ENCODE measurements around the gene SIGLEC8.
"Not testable (repeated sequence)": the region's sequence is repeated elsewhere in the genome, so short reads cannot be mapped to it uniquely, and the experiment has no call there.

The SIGLEC8 gene

GRCh38 chr19:51458051-51458645, at the start of gene SIGLEC8:
SIGLEC8 (minus strand) TSS chr19:51458454; CDS start chr19:51458387, 67 bp downstream.
- no peak for DNase-seq

DNA sequence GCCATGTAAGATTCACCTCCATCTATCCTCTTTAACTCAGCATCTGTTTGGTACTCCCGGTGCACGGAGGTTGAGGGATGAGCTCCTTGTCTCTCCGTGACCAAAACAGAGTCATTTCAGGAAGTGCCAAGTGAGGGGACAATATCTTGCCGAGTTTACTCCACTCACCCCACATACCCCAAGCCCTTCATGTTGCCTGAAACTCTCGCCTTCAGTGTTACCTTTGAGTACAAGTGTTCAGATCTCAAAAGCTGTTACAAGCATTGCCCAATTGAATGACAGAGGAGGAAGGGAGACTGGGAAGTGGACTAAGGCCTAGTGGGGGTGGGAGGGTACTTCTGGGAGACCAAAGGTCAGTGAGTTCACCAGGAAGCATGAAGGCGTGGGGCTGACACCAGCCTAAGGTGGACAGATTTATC, 49.4 kb upstream of the SIGLEC8 start:
- DNase-seq = no peak

DNA sequence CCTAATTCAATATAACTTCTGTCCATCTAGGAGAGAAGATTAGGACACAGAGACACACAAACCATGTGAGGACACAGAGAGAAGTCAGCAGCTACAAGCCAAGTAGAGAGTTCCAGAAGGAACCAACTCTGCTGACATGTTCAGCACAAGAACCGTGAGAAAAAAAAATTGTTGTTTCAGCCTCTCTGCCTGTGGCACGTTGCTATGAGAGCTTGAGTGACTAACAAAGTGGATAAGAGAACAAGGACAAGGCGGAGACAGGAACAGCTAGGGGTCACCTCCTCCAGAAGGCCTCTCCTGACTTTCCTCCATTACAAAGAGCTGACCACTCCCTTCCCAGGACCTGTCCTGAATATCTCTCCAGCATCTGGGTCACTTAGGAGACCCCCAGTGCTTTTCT, 48.9 kb upstream of the SIGLEC8 start:
- no peak for DNase-seq

DNA sequence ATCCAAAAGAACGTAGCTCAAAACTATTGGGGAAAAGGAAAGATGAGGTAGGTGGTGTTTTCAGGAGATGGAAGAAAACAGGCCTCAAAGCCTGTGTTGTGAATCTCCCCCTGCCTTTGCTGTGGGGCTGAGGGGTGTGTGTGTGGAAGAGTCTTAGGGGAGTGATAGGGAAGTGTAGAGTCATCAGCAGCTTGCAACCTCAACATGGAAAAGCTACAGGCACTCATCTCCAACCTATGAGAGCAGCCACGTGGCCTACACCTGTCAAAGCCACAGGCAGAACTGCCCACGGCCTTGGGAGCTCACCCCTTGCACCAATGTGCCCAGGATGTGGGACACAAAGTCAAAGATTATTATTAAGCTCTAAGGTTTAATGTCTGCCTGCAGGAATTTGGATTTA, 47.6 kb upstream of the SIGLEC8 start:
- no peak for DNase-seq

GRCh38 chr19:51503896-51504295, 45.6 kb upstream of the SIGLEC8 start:
- DNase-seq = no peak

DNA sequence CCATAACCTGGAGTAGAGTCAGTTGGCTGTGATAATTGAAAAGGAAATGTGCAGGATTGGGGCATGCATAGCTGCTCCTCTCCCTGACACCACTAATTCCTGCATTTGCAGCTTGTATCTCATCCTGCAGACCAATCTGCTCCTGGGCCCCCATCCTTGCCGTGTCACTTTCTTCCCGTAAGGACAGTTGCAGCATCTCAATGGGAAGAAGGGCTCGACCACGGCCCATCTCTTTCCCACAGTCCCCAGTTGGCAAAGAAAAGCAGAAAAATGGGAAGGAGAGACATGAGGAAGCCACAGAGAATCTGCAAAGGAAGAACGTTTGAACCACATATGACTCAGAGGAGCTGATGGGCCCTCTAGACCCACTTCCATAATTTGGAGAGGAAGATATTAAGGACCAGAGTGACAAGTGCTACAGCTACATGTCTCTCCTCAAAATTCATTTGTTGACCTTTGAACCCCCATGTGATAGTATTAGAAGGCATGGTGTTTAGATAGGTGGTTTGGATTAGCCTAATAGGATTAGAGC, 45.1 kb upstream of the SIGLEC8 start:
- no peak for DNase-seq

GRCh38 chr19:51501594-51502263, 43.5 kb upstream of the SIGLEC8 start, which contains the start of gene SIGLEC12:
SIGLEC12 (minus strand) TSS chr19:51501800; CDS start chr19:51501733, 67 bp downstream.
- peak; percentile 29 to 66 for DNase-seq

DNA sequence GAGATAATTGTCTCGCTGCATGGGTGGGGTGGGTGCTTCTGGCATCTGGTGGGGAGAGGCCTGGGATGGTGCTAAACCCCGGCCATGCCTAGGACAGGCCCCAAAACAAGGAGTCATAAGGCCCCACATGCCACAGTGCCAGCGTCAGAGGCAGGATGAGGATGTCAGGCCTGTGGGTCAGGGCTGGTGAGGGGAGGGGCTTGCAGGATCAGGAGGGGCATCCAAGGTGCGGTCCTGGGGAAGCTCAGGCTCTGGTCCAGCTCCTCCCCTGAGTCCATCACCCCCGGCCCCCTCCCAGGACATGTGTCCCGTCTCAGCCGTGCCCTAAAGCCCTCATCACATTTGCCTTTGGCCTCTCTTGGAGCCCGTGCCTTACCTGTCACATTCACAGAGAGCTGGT, 42.7 kb upstream of the SIGLEC8 start:
- DNase-seq = not testable (repeated sequence)

DNA sequence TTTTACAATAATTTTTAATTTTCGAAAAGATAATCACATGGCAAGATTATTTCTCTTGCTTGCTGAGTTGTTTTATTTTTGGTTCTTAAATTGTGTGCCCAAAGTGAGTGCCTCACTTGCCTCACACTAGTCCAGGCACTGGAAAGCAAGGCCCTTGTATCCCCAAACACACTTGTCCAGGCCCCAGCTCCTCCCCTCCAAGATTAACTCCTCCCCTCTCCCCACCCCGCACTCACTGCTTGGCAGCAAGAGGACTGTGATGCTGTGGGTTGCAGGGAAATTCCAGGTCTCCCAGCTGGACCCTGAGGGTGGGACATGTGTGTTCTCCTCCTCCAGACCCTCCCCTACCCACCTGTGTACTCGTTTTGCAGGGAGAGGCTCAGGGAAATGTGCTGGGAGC, 39.4 kb upstream of the SIGLEC8 start:
- no peak for DNase-seq

DNA sequence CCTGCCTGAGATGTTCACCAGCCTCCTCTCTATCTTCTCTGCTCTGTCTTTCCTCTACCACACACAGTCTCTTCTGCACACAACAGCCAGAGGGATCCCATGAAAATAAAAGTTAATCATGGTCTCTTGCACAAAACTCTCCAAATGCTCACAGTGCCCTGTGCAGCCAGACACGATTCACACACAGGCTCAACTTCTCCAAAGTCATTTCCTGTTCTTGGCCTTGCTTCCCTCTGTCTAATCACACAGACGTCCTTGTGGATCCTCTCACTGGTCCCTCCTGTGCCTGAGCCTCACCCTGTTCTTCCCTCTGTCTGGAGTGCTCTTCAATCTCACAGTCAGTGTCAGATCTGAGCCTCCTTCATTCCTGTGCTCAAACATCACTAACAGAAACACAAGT, 35.5 kb upstream of the SIGLEC8 start:
- no peak for DNase-seq

GRCh38 chr19:51491586-51491985, 33.3 kb upstream of the SIGLEC8 start:
- no peak for DNase-seq

- DNase-seq = no peak
These were observed 32.4 kb upstream of the SIGLEC8 start for GRCh38 chr19:51490676-51491075.

DNA sequence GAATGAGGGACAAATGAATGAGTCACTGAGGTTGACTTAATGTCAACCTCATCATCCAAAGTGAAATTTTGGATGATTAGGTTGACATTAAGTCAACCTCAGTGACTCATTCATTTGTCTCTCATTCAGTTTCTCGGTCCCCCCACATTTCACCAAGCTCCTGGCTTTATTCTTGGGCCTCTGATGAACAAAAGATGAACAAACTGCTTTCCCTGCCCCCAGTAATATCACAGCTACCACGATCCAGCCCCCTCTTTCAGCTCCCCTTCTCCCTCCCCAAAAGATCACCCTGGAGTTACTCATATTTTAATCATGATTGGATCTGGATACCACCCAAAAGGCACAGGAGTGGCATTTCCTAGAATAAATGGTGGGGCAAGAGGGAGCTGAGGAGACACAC, 30.9 kb upstream of the SIGLEC8 start:
- DNase-seq = no peak

DNA sequence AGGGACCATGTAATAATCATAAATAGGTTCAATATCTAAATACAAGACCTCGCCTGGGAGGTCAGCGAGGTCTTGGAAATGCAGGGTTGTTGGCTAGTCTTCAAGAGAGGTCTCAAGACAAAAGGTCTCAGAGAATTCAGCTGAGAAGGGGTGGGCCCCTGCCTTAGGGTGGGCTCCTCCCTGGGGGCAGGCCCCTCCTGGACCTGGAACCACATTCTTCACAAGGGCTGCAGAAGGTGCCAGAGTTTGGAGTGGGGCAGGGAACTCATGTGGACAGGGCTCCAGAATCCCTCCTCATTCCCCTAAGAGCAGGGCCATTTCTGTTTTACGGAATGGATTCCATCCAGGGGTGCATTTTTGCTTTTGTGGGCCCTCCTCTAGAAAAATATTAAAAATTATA, 30.2 kb upstream of the SIGLEC8 start:
- DNase-seq = no peak

DNA sequence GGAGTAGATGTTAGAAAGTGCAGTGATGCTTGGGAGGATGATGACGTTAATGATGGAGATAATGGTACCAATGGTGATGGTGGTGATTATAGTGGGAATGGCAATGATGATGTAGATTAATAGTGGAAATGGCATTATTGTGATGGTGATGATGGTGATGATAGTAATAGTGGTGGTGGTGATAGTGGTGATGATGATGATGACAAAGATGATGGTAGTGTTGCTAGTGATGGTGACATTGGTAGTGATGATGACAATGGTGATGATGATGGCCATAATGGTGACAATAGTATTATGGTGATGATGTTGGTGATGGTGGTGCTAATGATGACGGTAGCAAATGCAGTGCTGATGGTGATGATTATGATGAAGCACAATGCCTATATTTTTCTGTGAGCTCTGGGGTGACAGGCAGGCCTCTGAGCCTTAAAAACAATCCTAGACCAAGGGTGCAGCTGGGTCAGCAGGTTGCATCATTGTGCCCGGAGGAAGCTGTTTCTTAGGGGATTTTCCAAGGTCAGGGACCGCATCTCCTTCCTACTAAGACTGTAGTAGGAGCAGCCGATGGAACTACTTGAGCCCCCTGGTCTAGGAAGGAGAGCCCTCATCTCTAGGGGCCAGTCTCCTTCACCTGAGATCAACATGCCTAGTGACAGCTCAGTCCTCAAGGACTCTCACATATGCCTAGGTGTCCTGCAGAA, 27.9 kb upstream of the SIGLEC8 start:
- DNase-seq = no peak

DNA sequence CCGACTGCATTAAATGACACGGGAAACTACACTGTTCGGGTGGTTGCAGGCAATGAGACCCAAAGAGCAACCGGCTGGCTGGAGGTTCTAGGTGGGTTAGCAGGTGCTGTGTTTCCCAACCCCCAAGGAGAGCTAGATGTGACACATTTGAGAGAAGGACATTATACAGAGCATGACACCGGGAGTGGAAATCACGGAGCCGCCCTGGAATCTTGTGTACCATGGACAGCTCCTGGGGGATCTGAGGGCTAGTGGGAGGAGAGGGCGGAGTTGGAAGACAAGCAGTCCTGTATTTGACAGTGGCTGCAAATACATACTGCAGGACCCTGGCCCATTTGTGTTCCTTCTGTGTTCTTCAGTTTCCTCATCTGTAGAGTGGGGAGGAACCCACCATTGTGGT, 22.3 kb upstream of the SIGLEC8 start:
- DNase-seq = no peak

GRCh38 chr19:51479531-51480331, 21.5 kb upstream of the SIGLEC8 start:
- no peak for DNase-seq

GRCh38 chr19:51478381-51479234, 20.4 kb upstream of the SIGLEC8 start, which contains the start of gene CEACAM18:
CEACAM18 (plus strand) TSS chr19:51478539.
- DNase-seq = no peak

DNA sequence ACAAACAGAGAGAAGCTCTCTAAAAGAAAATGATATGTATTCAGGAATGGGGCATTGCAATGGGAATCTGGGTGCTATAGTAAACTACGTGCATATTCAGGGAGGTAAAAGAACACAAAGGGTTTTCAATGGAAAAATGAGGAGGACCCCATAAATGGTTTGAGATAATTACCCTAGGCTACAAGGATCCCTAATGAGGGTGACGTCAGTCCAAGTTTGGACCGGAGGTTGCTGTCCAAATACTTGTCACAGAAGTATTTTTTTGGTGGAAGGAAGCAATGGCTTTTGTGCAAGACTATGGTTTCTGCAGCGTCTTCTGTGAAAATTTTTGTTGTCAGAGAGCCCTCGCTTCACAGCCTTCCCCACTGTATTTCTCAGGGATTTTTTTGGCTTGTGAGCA, 19.1 kb upstream of the SIGLEC8 start:
- DNase-seq = no peak

GRCh38 chr19:51476164-51476563, 17.9 kb upstream of the SIGLEC8 start:
- no peak for DNase-seq

- peak; percentile 71 to 74 for DNase-seq
These were observed 14.9 kb upstream of the SIGLEC8 start for GRCh38 chr19:51473009-51473707.

Data from CD4-positive, alpha-beta T cell treated with Interferon alpha-2 for 1 hour (primary cell).